ENCODE data around the gene NAV2. TPM values are rescaled to one million over a fixed set of nuclear protein-coding genes. Genes with fewer than 3 reads are reported as not detected.

Gene NAV2
- total RNA-seq, 1 experiment from 2014 or later: 2.1 TPM

- H4K20me1 ChIP-seq (ENCODE audit: insufficient read depth): no peaks in the 10 kb centered on the region
- ChIA-PET POLR2A (no interaction called here), RAD21 (ENCODE audit: low non-redundant PET in 1 of 2, low total read pairs in 2 of 2, uncharacterized antibody in 2 of 2, unreplicated experiment in 2 of 2) (no interaction called here), CTCF (no interaction called here)
- no peak overlapping the region for H3K4me2 ChIP-seq (ENCODE audit: low read length)
- H3K9me3 ChIP-seq (ENCODE audit: control insufficient read depth in 1 of 2, insufficient read depth in 1 of 2, low read depth in 1 of 2, low read length in 2 of 2): no peaks in the 10 kb centered on the region
- no peaks in the 10 kb centered on the region for H3K36me3 ChIP-seq (ENCODE audit: control insufficient read depth in 1 of 2, insufficient read depth in 2 of 2, low read length in 2 of 2)
- no peaks in the 10 kb centered on the region for H3K79me2 ChIP-seq (ENCODE audit: insufficient read depth, low read length)
- H2AFZ ChIP-seq (ENCODE audit: low read depth, low read length, poor library complexity, severe bottlenecking): no peak overlapping the region
- BruUV-seq (replicated peaks): no TSS peak
- no peak overlapping the region for H3K9ac ChIP-seq (ENCODE audit: low read length)
- H3K27me3 ChIP-seq (ENCODE audit: insufficient read depth, low read length): no peaks in the 10 kb centered on the region
- ATAC-seq (no peak), DNase-seq (ENCODE audit: low read depth, low spot score) (no peak)
- no peaks in the 10 kb centered on the region for H3K9me2 ChIP-seq (ENCODE audit: insufficient read depth)
- TF ChIP-seq ZFX (IDR thresholded peaks at IDR 0.05) (no peak), CEBPB (IDR thresholded peaks at IDR 0.05; ENCODE audit: low read depth) (no peak), MAX (IDR thresholded peaks at IDR 0.05) (no peak)
- intact Hi-C loops (cut with micrococcal nuclease): no loop called here
- H3K4me3 ChIP-seq (replicated peaks in 1 of 2; ENCODE audit: low read depth in 1 of 2, low read length in 2 of 2): no peak overlapping the region
- H3K27ac ChIP-seq (ENCODE audit: low read depth, low read length): no peak overlapping the region
- H3K4me1 ChIP-seq (ENCODE audit: control insufficient read depth in 1 of 2, insufficient read depth in 2 of 2, low read length in 2 of 2): no peaks in the 10 kb centered on the region
Observed at GRCh38 chr11:20059587-20060021, 347.0 kb downstream of the NAV2 start.

- Histone ChIP-seq H3K4me1 (ENCODE audit: control insufficient read depth in 1 of 2, insufficient read depth in 2 of 2, low read length in 2 of 2) (no peaks in the 10 kb centered on the region), H3K27ac (ENCODE audit: low read depth, low read length) (no peak overlapping the region)
- no peak for DNase-seq (ENCODE audit: low read depth, low spot score)
Observed at GRCh38 chr11:20060181-20060580, 347.5 kb downstream of the NAV2 start.

More at GRCh38 chr11:20060181-20060580, 347.5 kb downstream of the NAV2 start:
- Histone ChIP-seq H3K36me3 (ENCODE audit: control insufficient read depth in 1 of 2, insufficient read depth in 2 of 2, low read length in 2 of 2) (no peaks in the 10 kb centered on the region), H3K9me2 (ENCODE audit: insufficient read depth) (no peaks in the 10 kb centered on the region), H2AFZ (ENCODE audit: low read depth, low read length, poor library complexity, severe bottlenecking) (no peak overlapping the region), H3K27me3 (ENCODE audit: insufficient read depth, low read length) (no peaks in the 10 kb centered on the region), H3K79me2 (ENCODE audit: insufficient read depth, low read length) (no peaks in the 10 kb centered on the region), H4K20me1 (ENCODE audit: insufficient read depth) (no peaks in the 10 kb centered on the region), H3K4me2 (ENCODE audit: low read length) (no peak overlapping the region), H3K9me3 (ENCODE audit: control insufficient read depth in 1 of 2, insufficient read depth in 1 of 2, low read depth in 1 of 2, low read length in 2 of 2) (no peaks in the 10 kb centered on the region), H3K4me3 (replicated peaks in 1 of 2; ENCODE audit: low read depth in 1 of 2, low read length in 2 of 2) (no peak overlapping the region), H3K9ac (ENCODE audit: low read length) (no peak overlapping the region)
- intact Hi-C loops (cut with micrococcal nuclease): no loop called here
- no peak for ATAC-seq
- ChIA-PET POLR2A (no interaction called here), RAD21 (ENCODE audit: low non-redundant PET in 1 of 2, low total read pairs in 2 of 2, uncharacterized antibody in 2 of 2, unreplicated experiment in 2 of 2) (no interaction called here), CTCF (no interaction called here)
- no TSS peak for BruUV-seq (replicated peaks)
- TF ChIP-seq TCF7L2 (IDR thresholded peaks at IDR 0.05; ENCODE audit: borderline replicate concordance, extremely low read depth, insufficient read depth, insufficient read length): no peak
- no peak for TF ChIP-seq CBX3 (IDR thresholded peaks at IDR 0.05; ENCODE audit: low read depth)
- TF ChIP-seq SIN3A (IDR thresholded peaks at IDR 0.05; ENCODE audit: low read depth): no peak
- TF ChIP-seq REST (IDR thresholded peaks at IDR 0.05; ENCODE audit: low read depth): no peak
- TF ChIP-seq CEBPB (IDR thresholded peaks at IDR 0.05; ENCODE audit: low read depth): no peak
- no peak for TF ChIP-seq EZH2phosphoT487 (IDR thresholded peaks at IDR 0.05; ENCODE audit: borderline replicate concordance)
- no peak for TF ChIP-seq FOSL1 (IDR thresholded peaks at IDR 0.05; ENCODE audit: low read depth)

Measured in HCT116 (cell line).